Measurements from ENCODE around the gene ACAP2.

The ACAP2 gene

GRCh38 chr3:195257454-195258448 lies 185.1 kb downstream of the ACAP2 start:
- DNase-seq, result no peak

- DNase-seq, result no peak
Measured at GRCh38 chr3:195256639-195257453, 186.0 kb downstream of the ACAP2 start.

GRCh38 chr3:195255571-195256501 lies 187.0 kb downstream of the ACAP2 start:
- DNase-seq, result no peak

- DNase-seq, result no peak
Measured at GRCh38 chr3:195255176-195255500, 187.7 kb downstream of the ACAP2 start.

GRCh38 chr3:195254454-195255175 lies 188.2 kb downstream of the ACAP2 start:
- DNase-seq, result no peak

GRCh38 chr3:195253923-195254432 lies 188.8 kb downstream of the ACAP2 start:
- no peak for DNase-seq

GRCh38 chr3:195251336-195252065 lies 191.3 kb downstream of the ACAP2 start:
- DNase-seq, result no peak

- DNase-seq, result no peak
Measured at GRCh38 chr3:195250473-195251251, 192.2 kb downstream of the ACAP2 start.

- no peak for DNase-seq
Measured at GRCh38 chr3:195249858-195250464, 192.9 kb downstream of the ACAP2 start.

GRCh38 chr3:195249057-195249770 lies 193.6 kb downstream of the ACAP2 start:
- no peak for DNase-seq

- no peak for DNase-seq
Measured at GRCh38 chr3:195248281-195248680, 194.5 kb downstream of the ACAP2 start.

GRCh38 chr3:195247863-195248189 lies 195.0 kb downstream of the ACAP2 start:
- DNase-seq, result no peak

GRCh38 chr3:195247086-195247862 lies 195.5 kb downstream of the ACAP2 start:
- no peak for DNase-seq

- DNase-seq, result no peak
Measured at GRCh38 chr3:195246581-195246995, 196.2 kb downstream of the ACAP2 start.

- no peak for DNase-seq
Measured at GRCh38 chr3:195245531-195245951, 197.3 kb downstream of the ACAP2 start.

GRCh38 chr3:195241592-195242355 lies 201.0 kb downstream of the ACAP2 start:
- no peak for DNase-seq

GRCh38 chr3:195240939-195241338 lies 201.9 kb downstream of the ACAP2 start:
- DNase-seq, result no peak

Measured in central memory CD4-positive, alpha-beta T cell (primary cell).